Measurements from ENCODE around the gene ACE. TPM values are rescaled to one million over a fixed set of nuclear protein-coding genes. Genes with fewer than 3 reads are reported as not detected.
A peak's percentile ranks its signal among the peaks of the same experiment; 100 is the strongest.

Gene ACE
- total RNA-seq, 3 donors from 2014 or later = 2.6 to 13.9 (median 9.1) TPM

DNA sequence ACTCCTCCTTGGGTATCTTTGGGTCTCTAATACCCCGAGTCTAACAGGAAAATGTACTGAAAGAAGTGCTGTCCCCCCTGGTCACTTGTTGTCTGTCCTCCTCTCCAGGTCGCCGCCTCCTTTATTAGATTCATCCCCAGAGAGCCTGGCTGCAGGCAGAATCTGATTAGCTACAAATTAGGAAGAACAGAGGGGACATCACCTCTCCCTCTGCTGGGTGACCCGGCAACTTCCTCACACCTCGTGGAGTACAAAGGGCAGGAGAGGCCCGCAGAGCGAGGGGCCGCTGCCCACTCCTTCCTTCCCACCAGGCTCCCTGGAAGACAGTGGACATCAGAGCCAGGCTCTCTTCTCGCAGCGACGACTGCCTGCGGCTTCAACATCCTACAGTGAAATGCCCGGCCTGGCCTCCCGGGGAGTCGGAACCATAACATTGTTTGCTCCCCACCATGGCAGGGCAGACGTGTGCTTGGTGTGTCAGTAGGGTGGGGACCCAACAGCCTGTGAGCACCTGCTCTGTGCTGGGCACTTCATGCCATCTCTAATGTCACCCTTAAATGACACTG, 36.0 kb upstream of the ACE start:
- peaks cover 15 to 30% of the 10 kb centered on the region in 2 donors for H3K4me1 ChIP-seq
- TF ChIP-seq POLR2A (IDR thresholded peaks at IDR 0.05) = no peak
- no peak for TF ChIP-seq POLR2AphosphoS5 (IDR thresholded peaks at IDR 0.05)
- TF ChIP-seq, protein P1, sequence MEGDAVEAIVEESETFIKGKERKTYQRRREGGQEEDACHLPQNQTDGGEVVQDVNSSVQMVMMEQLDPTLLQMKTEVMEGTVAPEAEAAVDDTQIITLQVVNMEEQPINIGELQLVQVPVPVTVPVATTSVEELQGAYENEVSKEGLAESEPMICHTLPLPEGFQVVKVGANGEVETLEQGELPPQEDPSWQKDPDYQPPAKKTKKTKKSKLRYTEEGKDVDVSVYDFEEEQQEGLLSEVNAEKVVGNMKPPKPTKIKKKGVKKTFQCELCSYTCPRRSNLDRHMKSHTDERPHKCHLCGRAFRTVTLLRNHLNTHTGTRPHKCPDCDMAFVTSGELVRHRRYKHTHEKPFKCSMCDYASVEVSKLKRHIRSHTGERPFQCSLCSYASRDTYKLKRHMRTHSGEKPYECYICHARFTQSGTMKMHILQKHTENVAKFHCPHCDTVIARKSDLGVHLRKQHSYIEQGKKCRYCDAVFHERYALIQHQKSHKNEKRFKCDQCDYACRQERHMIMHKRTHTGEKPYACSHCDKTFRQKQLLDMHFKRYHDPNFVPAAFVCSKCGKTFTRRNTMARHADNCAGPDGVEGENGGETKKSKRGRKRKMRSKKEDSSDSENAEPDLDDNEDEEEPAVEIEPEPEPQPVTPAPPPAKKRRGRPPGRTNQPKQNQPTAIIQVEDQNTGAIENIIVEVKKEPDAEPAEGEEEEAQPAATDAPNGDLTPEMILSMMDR (IDR thresholded peaks at IDR 0.05) = no peak
- no peaks in the 10 kb centered on the region for H3K27me3 ChIP-seq
- no peaks in the 10 kb centered on the region for H3K9me3 ChIP-seq
- H3K36me3 ChIP-seq = no peaks in the 10 kb centered on the region
- intact Hi-C loops (cut with DNase I; ENCODE audit: low total_unique reads) = no loop called here
- peak overlapping the region; percentile 62 to 72 for H3K27ac ChIP-seq
- H3K4me3 ChIP-seq = no peak overlapping the region
- DNase-seq (ENCODE audit: low spot score in 2 of 2) = no peak

DNA sequence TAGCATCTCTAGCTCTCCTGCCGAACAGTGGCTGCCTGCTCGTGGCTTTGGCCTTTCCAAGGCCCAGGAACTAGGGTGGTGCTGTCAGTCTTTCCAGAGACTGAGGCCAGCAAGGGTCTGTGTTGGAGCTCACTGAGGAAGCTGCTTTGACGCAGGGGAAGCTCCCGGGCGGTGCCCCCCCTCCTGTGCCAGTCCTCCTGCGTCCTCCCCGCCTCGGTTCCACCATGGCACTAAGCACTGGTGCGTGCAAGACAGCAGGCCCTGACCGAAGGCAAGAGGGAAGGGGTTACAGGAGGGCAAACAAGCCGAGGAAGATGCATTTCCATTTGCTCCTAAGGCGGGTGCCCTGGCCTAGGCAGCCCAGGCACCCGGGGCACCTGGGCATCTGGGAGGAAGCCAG, 35.2 kb upstream of the ACE start:
- H3K4me3 ChIP-seq = no peak overlapping the region
- TF ChIP-seq POLR2A (IDR thresholded peaks at IDR 0.05) = no peak
- TF ChIP-seq, protein P1 (IDR thresholded peaks at IDR 0.05) = no peak
- H3K27me3 ChIP-seq = no peaks in the 10 kb centered on the region
- no peak for DNase-seq (ENCODE audit: low spot score in 2 of 2)
- H3K9me3 ChIP-seq = no peaks in the 10 kb centered on the region
- H3K4me1 ChIP-seq = peaks cover 13 to 22% of the 10 kb centered on the region in 2 donors
- no peaks in the 10 kb centered on the region for H3K36me3 ChIP-seq
- intact Hi-C loops (cut with DNase I; ENCODE audit: low total_unique reads) = no loop called here
- no peak overlapping the region for H3K27ac ChIP-seq

DNA sequence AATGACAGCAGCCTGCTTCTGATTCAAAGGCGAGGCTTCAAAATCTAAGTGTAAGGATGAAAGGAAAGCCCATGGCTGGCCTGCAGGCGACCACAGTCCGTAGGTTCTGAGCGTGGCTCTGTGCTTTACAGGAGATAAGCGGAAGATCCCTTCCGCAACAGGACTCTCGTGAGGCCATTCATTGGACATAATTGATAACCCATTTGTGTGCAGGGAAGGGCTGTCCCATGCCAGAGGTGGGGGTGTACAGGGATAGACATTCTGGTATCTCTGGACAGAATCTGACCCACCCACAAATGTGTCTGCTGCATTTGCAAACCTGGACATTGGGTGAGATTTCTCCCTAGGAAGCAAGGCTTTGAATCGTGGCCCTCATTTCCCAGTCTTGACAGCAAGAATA, 34.8 kb upstream of the ACE start:
- TF ChIP-seq POLR2A (IDR thresholded peaks at IDR 0.05) = no peak
- TF ChIP-seq, protein P1 (IDR thresholded peaks at IDR 0.05) = no peak
- no peak for TF ChIP-seq POLR2AphosphoS5 (IDR thresholded peaks at IDR 0.05)
- intact Hi-C loops (cut with DNase I; ENCODE audit: low total_unique reads) = no loop called here
- Histone ChIP-seq H3K27me3 (no peaks in the 10 kb centered on the region), H3K4me3 (no peak overlapping the region), H3K27ac (peak overlapping the region in 1 of 2 donors; percentile 13), H3K9me3 (no peaks in the 10 kb centered on the region), H3K36me3 (no peaks in the 10 kb centered on the region), H3K4me1 (peaks cover 12 to 20% of the 10 kb centered on the region in 2 donors)
- DNase-seq (ENCODE audit: low spot score in 2 of 2) = no peak

DNA sequence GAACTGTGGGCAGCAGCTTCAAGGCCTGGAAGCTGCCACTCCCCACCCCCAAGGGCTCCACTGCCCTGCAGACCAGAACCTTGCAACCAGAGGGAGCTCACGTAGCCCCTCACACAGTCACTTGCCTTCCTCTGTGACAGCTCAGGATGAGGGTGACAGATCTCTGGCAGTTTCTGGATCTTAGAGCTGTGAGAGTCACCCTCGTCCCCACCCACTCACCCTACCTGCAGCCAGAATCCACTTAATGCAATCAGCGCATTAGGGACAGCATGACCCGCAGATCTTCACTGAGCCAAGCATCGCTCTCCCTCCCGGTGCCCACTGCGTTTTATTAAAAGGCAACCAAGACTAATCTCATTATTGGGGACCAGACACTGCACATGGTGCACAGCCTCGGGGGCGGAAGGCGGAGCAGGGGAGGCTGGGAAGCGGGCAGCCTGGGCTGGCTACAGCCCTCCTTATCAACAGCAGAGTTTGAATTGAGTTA, 34.3 kb upstream of the ACE start:
- H3K4me1 ChIP-seq = peaks cover 11 to 22% of the 10 kb centered on the region in 2 donors
- H3K4me3 ChIP-seq = no peak overlapping the region
- no peaks in the 10 kb centered on the region for H3K27me3 ChIP-seq
- intact Hi-C loops (cut with DNase I; ENCODE audit: low total_unique reads) = no loop called here
- TF ChIP-seq POLR2A (IDR thresholded peaks at IDR 0.05) = no peak
- TF ChIP-seq, protein P1 (IDR thresholded peaks at IDR 0.05) = no peak
- no peak for TF ChIP-seq POLR2AphosphoS5 (IDR thresholded peaks at IDR 0.05)
- no peaks in the 10 kb centered on the region for H3K9me3 ChIP-seq
- H3K36me3 ChIP-seq = no peaks in the 10 kb centered on the region
- no peak for DNase-seq (ENCODE audit: low spot score in 2 of 2)
- no peak overlapping the region for H3K27ac ChIP-seq

DNA sequence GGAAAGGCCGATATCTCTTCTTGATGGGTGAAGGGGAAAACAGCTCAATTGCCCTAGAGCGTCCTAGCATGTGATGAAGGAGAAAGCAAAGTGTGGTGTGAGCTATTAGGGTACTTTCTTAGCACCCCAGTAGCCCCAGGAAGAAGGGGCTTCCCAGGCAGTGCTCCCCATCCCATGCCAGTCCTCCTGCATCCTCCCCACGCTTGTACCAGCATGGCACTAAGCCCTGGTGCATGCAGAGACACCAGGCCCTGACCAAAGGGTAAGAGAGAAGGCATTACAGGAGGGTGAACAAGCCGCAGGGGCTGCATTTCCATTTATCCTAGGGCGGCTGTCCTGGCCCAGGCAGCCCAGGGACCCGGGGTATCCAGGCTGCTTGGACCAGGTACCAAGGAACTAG, 33.8 kb upstream of the ACE start:
- Histone ChIP-seq H3K27ac (no peak overlapping the region), H3K27me3 (no peaks in the 10 kb centered on the region), H3K36me3 (no peaks in the 10 kb centered on the region), H3K9me3 (no peaks in the 10 kb centered on the region), H3K4me3 (no peak overlapping the region), H3K4me1 (peaks cover 15 to 22% of the 10 kb centered on the region in 2 donors)
- no peak for TF ChIP-seq POLR2A (IDR thresholded peaks at IDR 0.05)
- TF ChIP-seq POLR2AphosphoS5 (IDR thresholded peaks at IDR 0.05) = no peak
- TF ChIP-seq, protein P1 (IDR thresholded peaks at IDR 0.05) = no peak
- intact Hi-C loops (cut with DNase I; ENCODE audit: low total_unique reads) = no loop called here
- no peak for DNase-seq (ENCODE audit: low spot score in 2 of 2)

Measured in breast epithelium (tissue), 4 donors.